K562 (cell line): Measurements from ENCODE around the gene TMC6. TPM values are rescaled to one million over a fixed set of nuclear protein-coding genes. Genes with fewer than 3 reads are reported as not detected.
A peak's percentile ranks its signal among the peaks of the same experiment; 100 is the strongest.

Source experiments
- ATAC-seq: fragments of 200-7000 bp; cut with Tn5 transposase; 3 replicates; pipeline ENCODE4 v1.9.1; 2020; ENCODE audit warnings: moderate library complexity
- BruUV-seq: library from RNA; stranded (reverse); fragments of 400-500 nt; replicated peaks from 2 replicates; lab custom pipeline; 2021; lab: Mats Ljungman, UMichigan
- CTCF ChIA-PET: fragments of 300-600 bp; formaldehyde crosslinking; extraction: SDS; loops from one replicate; lab custom pipeline; 2021; ENCODE audit warnings: low intra/inter-chr PET ratio; lab: Yijun Ruan, JAX
- POLR2A ChIA-PET: fragments of 300-600, 350-650 bp; sonication (Branson Sonifier 250); formaldehyde crosslinking; extraction: SDS; loops from one replicate; lab custom pipeline; 2021; ENCODE audit warnings: antibody characterized with exemption, inconsistent platforms; lab: Yijun Ruan, JAX
- DNase-seq, 4 experiments: peaks; one replicate each; pipeline versions ENCODE4 v3.0.0 to v3.0.0-alpha.2; 2011 to 2018; ENCODE audit warnings: low spot score in 3 of 4, mixed read lengths in 3 of 4; ENCODE audit errors: extremely low read depth in 1 of 4
- FAIRE-seq: peaks from 2 replicates; lab custom pipeline; 2011; peaks lifted over from hg19 to GRCh38; lab: Jason Lieb, UNC
- H2AFZ ChIP-seq: 2 replicates; pipeline ENCODE4 v1.6.0; 2011; ENCODE audit warnings: low read depth, low read length, control low read depth, inconsistent platforms
- H3K27ac ChIP-seq: fragments of 200-600 bp; 3 replicates; pipeline ENCODE4 v1.8.0; 2011; ENCODE audit warnings: low read depth, mild to moderate bottlenecking, control low read depth, inconsistent platforms, low read length, moderate library complexity, mixed read lengths; ENCODE audit errors: extremely low read depth
- H3K27me3 ChIP-seq, 2 experiments: fragments of 300-600 bp in 1 of 2; 2 replicates in 1 of 2; 3 replicates in 1 of 2; pipeline versions ENCODE4 v1.6.0 to v1.8.0; 2011; ENCODE audit warnings: inconsistent platforms in 2 of 2, low read length in 2 of 2, mild to moderate bottlenecking in 1 of 2, mixed read lengths in 1 of 2, moderate library complexity in 1 of 2; ENCODE audit not compliant: control insufficient read depth in 2 of 2, insufficient read depth in 2 of 2
- H3K36me3 ChIP-seq: fragments of 300-600 bp; 3 replicates; pipeline ENCODE4 v1.8.0; 2011; ENCODE audit warnings: mild to moderate bottlenecking, low read length, inconsistent platforms; ENCODE audit not compliant: control insufficient read depth, insufficient read depth
- H3K4me1 ChIP-seq, 2 experiments: fragments of 200-600 bp in 1 of 2; replicated peaks in 1 of 2; 2 replicates in 1 of 2; 3 replicates in 1 of 2; pipeline versions ENCODE4 v1.5.1 to v1.8.0; 2011; ENCODE audit warnings: inconsistent platforms in 2 of 2, low read length in 2 of 2, mild to moderate bottlenecking in 1 of 2, mixed read lengths in 1 of 2, moderate library complexity in 1 of 2; ENCODE audit not compliant: control insufficient read depth in 2 of 2, insufficient read depth in 2 of 2
- H3K4me2 ChIP-seq: 2 replicates; pipeline ENCODE4 v1.6.1; 2011; ENCODE audit warnings: low read length, control low read depth, inconsistent platforms, mixed read lengths; ENCODE audit not compliant: insufficient read depth
- H3K4me3 ChIP-seq: fragments of 200-600 bp; sonication (generic), shearing (Covaris generic); 2 replicates; pipeline ENCODE4 v1.5.1; 2016; ENCODE audit warnings: control low read depth, inconsistent platforms
- H3K79me2 ChIP-seq: fragments of 200-600 bp; 3 replicates; pipeline ENCODE4 v1.8.0; 2011; ENCODE audit warnings: low read length, inconsistent platforms; ENCODE audit not compliant: control insufficient read depth, insufficient read depth
- H3K9ac ChIP-seq, 2 experiments: 2 replicates each; pipeline versions ENCODE4 v1.6.0 to v1.6.1; 2011; ENCODE audit warnings: low read depth in 2 of 2, low read length in 2 of 2, control low read depth in 1 of 2, inconsistent platforms in 1 of 2, mild to moderate bottlenecking in 1 of 2, mixed read lengths in 1 of 2; ENCODE audit not compliant: insufficient read depth in 1 of 2
- H3K9me1 ChIP-seq: one replicate; pipeline ENCODE4 v1.6.0; 2011; ENCODE audit warnings: inconsistent platforms, mild to moderate bottlenecking, low read length, moderate library complexity; ENCODE audit not compliant: control insufficient read depth, insufficient read depth
- H3K9me3 ChIP-seq: replicated peaks from 2 replicates; pipeline ENCODE4 v1.5.1; 2011; ENCODE audit warnings: low read depth, low read length, inconsistent platforms; ENCODE audit not compliant: control insufficient read depth, insufficient read depth
- H4K20me1 ChIP-seq: replicated peaks from 2 replicates; pipeline ENCODE4 v1.6.1; 2011; ENCODE audit warnings: low read length, inconsistent platforms, mixed read lengths; ENCODE audit not compliant: control insufficient read depth, insufficient read depth
- ATF7 ChIP-seq: fragments of 450-650 bp; IDR thresholded peaks from 2 replicates; pipeline ENCODE4 v1.7.1; 2014; ENCODE audit warnings: mild to moderate bottlenecking, moderate library complexity
- CAMTA2 ChIP-seq: fragments of 250-450 bp; sonication (Bioruptor Pico); conservative IDR thresholded peaks from 2 replicates; pipeline ENCODE4 v1.5.1; 2022
- CTCFL ChIP-seq: IDR thresholded peaks from 2 replicates; pipeline ENCODE4 v1.6.1; 2011; ENCODE audit warnings: borderline replicate concordance, low read depth, mild to moderate bottlenecking, moderate library complexity, low read length; ENCODE audit not compliant: insufficient read depth, poor library complexity, severe bottlenecking
- ELF2 ChIP-seq: fragments of 250-450 bp; sonication (Bioruptor Pico); IDR thresholded peaks from 2 replicates; pipeline ENCODE4 v1.5.0; 2021; ENCODE audit warnings: mild to moderate bottlenecking
- HMGN3 ChIP-seq: IDR thresholded peaks from 2 replicates; pipeline ENCODE4 v1.6.1; 2011; ENCODE audit warnings: borderline replicate concordance, low read depth, mild to moderate bottlenecking, mixed read lengths, low read length; ENCODE audit not compliant: insufficient read length; ENCODE audit errors: extremely low read depth
- KDM1A ChIP-seq, 2 experiments: fragments of 450-650 bp; IDR thresholded peaks; 2 replicates each; pipeline ENCODE4 v1.6.1; 2016; ENCODE audit warnings: mild to moderate bottlenecking in 2 of 2
- LCOR ChIP-seq: sonication (generic); formaldehyde crosslinking; IDR thresholded peaks from 2 replicates; pipeline ENCODE4 v1.8.0; 2022; ENCODE audit warnings: mild to moderate bottlenecking, missing genetic modification reagents
- LEF1 ChIP-seq: fragments of 450-650 bp; IDR thresholded peaks from 2 replicates; pipeline ENCODE4 v1.6.1; 2016; ENCODE audit warnings: mild to moderate bottlenecking
- NR2C2 ChIP-seq, 2 experiments: fragments of 200-800 bp in 1 of 2; sonication (Bioruptor generic) in 1 of 2; sonication (generic) in 1 of 2; formaldehyde crosslinking in 1 of 2; IDR thresholded peaks; 2 replicates each; pipeline versions ENCODE4 v1.6.1 to v1.8.0; 2016 to 2022; ENCODE audit warnings: mild to moderate bottlenecking in 1 of 2, missing compliant biosample characterization in 1 of 2, missing genetic modification characterization in 1 of 2, missing genetic modification reagents in 1 of 2
- PHF21A ChIP-seq: fragments of 450-650 bp; IDR thresholded peaks from 2 replicates; pipeline ENCODE4 v1.6.1; 2017; ENCODE audit warnings: low read depth, borderline replicate concordance
- SMARCE1 ChIP-seq: fragments of 450-650 bp; IDR thresholded peaks from 2 replicates; pipeline ENCODE4 v1.7.1; 2016; ENCODE audit warnings: mild to moderate bottlenecking
- TAF1 ChIP-seq: IDR thresholded peaks from 2 replicates; pipeline ENCODE4 v1.6.1; 2011; ENCODE audit warnings: mild to moderate bottlenecking, low read length, moderate library complexity; ENCODE audit not compliant: insufficient read depth, control insufficient read depth, severe bottlenecking; ENCODE audit errors: extremely low read depth
- ZBTB26 ChIP-seq: fragments of 450-650 bp; formaldehyde crosslinking; IDR thresholded peaks from 2 replicates; pipeline ENCODE4 v1.4.0; 2022; ENCODE audit warnings: missing genetic modification characterization
- ZNF253 ChIP-seq: fragments of 250-450 bp; sonication (Bioruptor Pico); conservative IDR thresholded peaks from 2 replicates; pipeline ENCODE4 v1.6.1; 2021; ENCODE audit warnings: mild to moderate bottlenecking
- ZNF583 ChIP-seq: fragments of 250-450 bp; sonication (Bioruptor Pico); IDR thresholded peaks from 2 replicates; pipeline ENCODE4 v1.4.0; 2020
- ZNF584 ChIP-seq: fragments of 200-800 bp; sonication (Bioruptor generic); IDR thresholded peaks from 2 replicates; pipeline ENCODE4 v1.6.1; 2016; ENCODE audit warnings: low read depth, mild to moderate bottlenecking, missing genetic modification characterization, missing compliant biosample characterization
- WGBS: fragments of 100-300 bp; shearing (Covaris generic); methylation state at CpG from one replicate; pipeline ENCODE4 v1.1.6; 2016; ENCODE audit warnings: low coverage, mixed read lengths; ENCODE audit not compliant: insufficient coverage; ENCODE audit errors: missing lambda C conversion rate; 5-methylcytosine and 5-hydroxymethylcytosine counted together
- in situ Hi-C: fragments of 300-500 bp; cut with MboI; formaldehyde crosslinking; loops from 4 replicates; pipeline ENCODE4 v1.15.0; 2018; ENCODE audit warnings: inconsistent platforms, mixed read lengths
- intact Hi-C: fragments of 100-400 bp; cut with micrococcal nuclease; formaldehyde crosslinking; loops from 2 replicates; pipeline ENCODE4 v1.14.2; 2022
- polyA plus RNA-seq, 8 experiments: library from polyadenylated mRNA; depleted of rRNA in 4 of 8; stranded (reverse) in 5 of 8; unstranded in 3 of 8; fragments of >200 nt; fragmentation: Nextera tagmentation in 2 of 8; fragmentation: Illumina TruSeq in 1 of 8; extraction: Ambion mirVana in 2 of 8; extraction: Trizol in 1 of 8; gene quantifications; 2 replicates each; pipeline versions ENCODE4 v1.2.1 to v1.2.3, GENCODE V29; 2011 to 2014; ENCODE audit warnings: inconsistent platforms in 1 of 8, missing spikeins in 1 of 8
- total RNA-seq, 7 experiments: library from RNA; depleted of rRNA in 6 of 7; stranded (reverse); fragments of >200 nt in 6 of 7; fragmentation: Illumina TruSeq in 2 of 7; extraction: Trizol in 2 of 7; gene quantifications; 2 replicates each; pipeline versions ENCODE4 v1.2.1 to v1.2.3, GENCODE V29; 2011 to 2021; ENCODE audit warnings: low replicate concordance in 1 of 7

The TMC6 gene
- total and polyA plus RNA-seq, 9 of the 15 experiments (the other 6 are each of a cell fraction or from before 2014, with no cell fraction given) = 4.1 to 351 (median 66.9) TPM

- peak; percentile 87 for FAIRE-seq
- Histone ChIP-seq H3K4me3 (no peak overlapping the region), H3K27ac (peak overlapping the region; percentile 76), H3K9me3 (no peaks in the 10 kb centered on the region), H4K20me1 (no peaks in the 10 kb centered on the region), H2AFZ (peak overlapping the region; percentile 97), H3K79me2 (peaks cover 12% of the 10 kb centered on the region; the same call in 2 of the 3 replicates), H3K27me3 (no peaks in the 10 kb centered on the region), H3K4me1 (peaks cover 70 to 99% of the 10 kb centered on the region in 2 experiments), H3K9ac (peak overlapping the region; percentile 44 to 90), H3K36me3 (no peaks in the 10 kb centered on the region), H3K4me2 (peak overlapping the region; percentile 62), H3K9me1 (no peaks in the 10 kb centered on the region)
- POLR2A ChIA-PET = interaction anchor here (0.6 to 0.8 kb wide), 4 partner anchors 10 to 346 kb away, joined by 3 to 4 read pairs (median 3); no protein-coding TSS in a partner anchor
- CTCF ChIA-PET = no interaction called here
- peak; percentile 60 to 84 (median 68) for DNase-seq
- intact Hi-C loops (loop anchor here (2.0 to 5.0 kb wide), 2 partner anchors 50 to 53 kb away; partner anchors contain the start of genes AFMID and TK1), in situ Hi-C loops (no loop called here)
- peak; percentile 33 for ATAC-seq
- no TSS peak for BruUV-seq
- WGBS = 5% methylated on average over 25 of the region's 26 CpGs
- TF ChIP-seq TAF1 (peak; percentile 15), LCOR (CRISPR knock-in tag) (peak; percentile 77; the same call in 1 of the 2 replicates), ELF2 (CRISPR knock-in tag) (no peak), CTCFL (peak; percentile 93), CAMTA2 (CRISPR knock-in tag) (no peak), ZBTB26 (CRISPR knock-in tag) (no peak), KDM1A (IDR thresholded peaks at IDR 0.05) (peak; percentile 5 to 14; a peak in 1 of 4 replicates), SMARCE1 (peak; percentile 61), HMGN3 (peak; percentile 22), PHF21A (0 out of 2 replicates have a peak, but pooled peaks have one; percentile 8), ZNF583 (CRISPR knock-in tag) (0 out of 2 replicates have a peak, but pooled peaks have one; percentile 6), NR2C2 (CRISPR knock-in tag; IDR thresholded peaks at IDR 0.05) (peak; percentile 38; the same call in 1 of the 2 replicates), NR2C2 (tag; IDR thresholded peaks at IDR 0.05) (peak; percentile 31; the same call in 1 of the 2 replicates), ZNF584 (CRISPR knock-in tag) (no peak), LEF1 (0 out of 2 replicates have a peak, but pooled peaks have one; percentile 19), ZNF253 (CRISPR knock-in tag) (no peak), ATF7 (peak; percentile 40; the same call in 1 of the 2 replicates)
Measured at GRCh38 chr17:78137392-78138203, 9.0 kb upstream of the TMC6 start.
